OCI-LY3 (cell line): Measurements from ENCODE around the gene SLC38A5.

Experiments
- H2AFZ ChIP-seq: fragments of 200-600, 300-600 bp; shearing (Covaris generic); 2 replicates; pipeline ENCODE4 v1.6.0; 2014; ENCODE audit warnings: antibody characterized with exemption, low read depth, low read length
- H3K27ac ChIP-seq: fragments of 200-600, 300-600 bp; sonication (generic); 2 replicates; pipeline ENCODE4 v1.5.1; 2014; ENCODE audit warnings: mild to moderate bottlenecking, low read length, moderate library complexity, mixed read lengths
- H3K27me3 ChIP-seq: fragments of 200-600, 300-600 bp; sonication (generic); 2 replicates; pipeline ENCODE4 v1.6.1; 2014; ENCODE audit warnings: low read depth, low read length, mixed read lengths
- H3K36me3 ChIP-seq: fragments of 200-600, 300-600 bp; sonication (generic); replicated peaks from 2 replicates; pipeline ENCODE3; 2014; ENCODE audit warnings: low read depth, low read length, mixed read lengths
- H3K4me1 ChIP-seq: fragments of 300-600, 200-600 bp; sonication (generic); 2 replicates; pipeline ENCODE4 v1.6.1; 2014; ENCODE audit warnings: low read length, mixed read lengths
- H3K4me2 ChIP-seq: fragments of 200-600, 300-600 bp; sonication (generic); 2 replicates; pipeline ENCODE4 v1.6.1; 2014; ENCODE audit warnings: low read length, mixed read lengths
- H3K4me3 ChIP-seq: fragments of 300-600, 200-600 bp; sonication (generic); 2 replicates; pipeline ENCODE4 v1.5.1; 2014; ENCODE audit warnings: antibody characterized with exemption, mild to moderate bottlenecking, low read length, moderate library complexity
- H3K79me2 ChIP-seq: fragments of 300-600, 200-600 bp; shearing (Covaris generic); 2 replicates; pipeline ENCODE4 v1.6.1; 2014; ENCODE audit warnings: mild to moderate bottlenecking, low read length, mixed read lengths
- H3K9ac ChIP-seq: fragments of 300-600, 200-600 bp; shearing (Covaris generic); 2 replicates; pipeline ENCODE4 v1.6.0; 2014; ENCODE audit warnings: mild to moderate bottlenecking, low read length, moderate library complexity
- H3K9me3 ChIP-seq: fragments of 200-600, 300-600 bp; shearing (Covaris generic); 2 replicates; pipeline ENCODE4 v1.6.1; 2014; ENCODE audit warnings: low read length, mixed read lengths; ENCODE audit not compliant: insufficient read depth
- H4K20me1 ChIP-seq: fragments of 200-600, 300-600 bp; sonication (generic); 2 replicates; pipeline ENCODE4 v1.6.1; 2016; ENCODE audit warnings: low read length, mixed read lengths; ENCODE audit not compliant: insufficient read depth
- EZH2phosphoT487 ChIP-seq: fragments of 200-600 bp; shearing (Covaris generic); IDR thresholded peaks from 2 replicates; pipeline ENCODE4 v1.6.1; 2018; ENCODE audit warnings: antibody characterized with exemption, mixed run types, low read depth
- TF ChIP-seq, protein P1 (sequence below): fragments of 200-600, 300-600 bp; sonication (generic); IDR thresholded peaks from 2 replicates; pipeline ENCODE4 v1.5.1; 2014; ENCODE audit warnings: antibody characterized with exemption, low read length, low read depth

Gene SLC38A5

DNA sequence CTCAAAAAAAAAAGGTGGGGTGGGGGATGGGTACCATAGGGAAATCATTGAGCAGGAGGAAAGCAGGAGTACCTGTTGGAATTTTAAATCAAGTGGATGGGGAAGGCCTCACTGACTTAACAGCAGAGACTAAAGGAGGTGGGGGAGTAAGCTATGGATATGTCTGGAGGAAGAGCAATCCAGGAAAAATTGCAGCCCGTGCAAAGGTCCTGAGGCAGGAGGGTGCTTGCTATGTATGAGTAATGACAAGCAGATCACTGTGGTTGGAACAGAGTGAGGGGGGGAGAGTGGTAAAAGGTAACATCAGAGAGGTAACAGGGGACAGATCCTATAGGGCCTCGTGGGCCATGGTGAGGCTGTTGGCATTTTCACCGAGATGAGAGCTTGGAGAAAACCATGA is 10.1 kb upstream of the SLC38A5 start:
- no peak for TF ChIP-seq EZH2phosphoT487
- TF ChIP-seq, protein P1, sequence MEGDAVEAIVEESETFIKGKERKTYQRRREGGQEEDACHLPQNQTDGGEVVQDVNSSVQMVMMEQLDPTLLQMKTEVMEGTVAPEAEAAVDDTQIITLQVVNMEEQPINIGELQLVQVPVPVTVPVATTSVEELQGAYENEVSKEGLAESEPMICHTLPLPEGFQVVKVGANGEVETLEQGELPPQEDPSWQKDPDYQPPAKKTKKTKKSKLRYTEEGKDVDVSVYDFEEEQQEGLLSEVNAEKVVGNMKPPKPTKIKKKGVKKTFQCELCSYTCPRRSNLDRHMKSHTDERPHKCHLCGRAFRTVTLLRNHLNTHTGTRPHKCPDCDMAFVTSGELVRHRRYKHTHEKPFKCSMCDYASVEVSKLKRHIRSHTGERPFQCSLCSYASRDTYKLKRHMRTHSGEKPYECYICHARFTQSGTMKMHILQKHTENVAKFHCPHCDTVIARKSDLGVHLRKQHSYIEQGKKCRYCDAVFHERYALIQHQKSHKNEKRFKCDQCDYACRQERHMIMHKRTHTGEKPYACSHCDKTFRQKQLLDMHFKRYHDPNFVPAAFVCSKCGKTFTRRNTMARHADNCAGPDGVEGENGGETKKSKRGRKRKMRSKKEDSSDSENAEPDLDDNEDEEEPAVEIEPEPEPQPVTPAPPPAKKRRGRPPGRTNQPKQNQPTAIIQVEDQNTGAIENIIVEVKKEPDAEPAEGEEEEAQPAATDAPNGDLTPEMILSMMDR, result no peak
- H3K4me2 ChIP-seq, result no peak overlapping the region
- peaks cover 49% of the 10 kb centered on the region for H3K79me2 ChIP-seq
- H3K36me3 ChIP-seq, result peaks cover 9% of the 10 kb centered on the region
- no peak overlapping the region for H3K4me3 ChIP-seq
- H3K4me1 ChIP-seq, result peaks cover 6% of the 10 kb centered on the region
- H4K20me1 ChIP-seq, result no peaks in the 10 kb centered on the region
- no peaks in the 10 kb centered on the region for H3K9me3 ChIP-seq
- no peaks in the 10 kb centered on the region for H3K27me3 ChIP-seq
- no peak overlapping the region for H2AFZ ChIP-seq
- H3K27ac ChIP-seq, result no peak overlapping the region
- H3K9ac ChIP-seq, result no peak overlapping the region

DNA sequence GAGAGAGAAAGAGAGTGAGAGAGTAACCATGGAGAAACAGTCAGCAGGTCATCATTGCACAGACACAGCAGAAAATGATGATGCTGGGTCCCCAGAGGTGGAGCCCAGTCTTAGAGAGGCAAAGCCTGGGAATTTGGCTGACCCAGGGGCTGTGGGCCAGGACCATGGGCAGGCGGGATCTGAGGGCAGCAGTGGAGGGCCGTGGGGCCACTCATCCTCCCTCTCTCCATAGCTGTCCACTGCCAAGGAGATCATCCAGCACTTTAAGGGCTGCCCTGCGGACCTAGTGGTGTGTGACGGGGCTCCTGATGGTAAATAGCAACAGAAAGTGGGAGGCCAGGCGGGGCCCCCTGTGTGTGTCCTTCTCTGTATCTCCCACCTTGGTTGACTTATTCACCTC is 8.7 kb upstream of the SLC38A5 start:
- H3K27me3 ChIP-seq, result no peaks in the 10 kb centered on the region
- TF ChIP-seq, protein P1, result no peak
- TF ChIP-seq EZH2phosphoT487, result no peak
- H3K4me2 ChIP-seq, result no peak overlapping the region
- H3K4me3 ChIP-seq, result no peak overlapping the region
- peaks cover 9% of the 10 kb centered on the region for H3K36me3 ChIP-seq
- no peak overlapping the region for H3K9ac ChIP-seq
- peaks cover 15% of the 10 kb centered on the region for H3K4me1 ChIP-seq
- H3K79me2 ChIP-seq, result peaks cover 55% of the 10 kb centered on the region
- H4K20me1 ChIP-seq, result no peaks in the 10 kb centered on the region
- no peak overlapping the region for H3K27ac ChIP-seq
- H2AFZ ChIP-seq, result no peak overlapping the region
- H3K9me3 ChIP-seq, result no peaks in the 10 kb centered on the region

DNA sequence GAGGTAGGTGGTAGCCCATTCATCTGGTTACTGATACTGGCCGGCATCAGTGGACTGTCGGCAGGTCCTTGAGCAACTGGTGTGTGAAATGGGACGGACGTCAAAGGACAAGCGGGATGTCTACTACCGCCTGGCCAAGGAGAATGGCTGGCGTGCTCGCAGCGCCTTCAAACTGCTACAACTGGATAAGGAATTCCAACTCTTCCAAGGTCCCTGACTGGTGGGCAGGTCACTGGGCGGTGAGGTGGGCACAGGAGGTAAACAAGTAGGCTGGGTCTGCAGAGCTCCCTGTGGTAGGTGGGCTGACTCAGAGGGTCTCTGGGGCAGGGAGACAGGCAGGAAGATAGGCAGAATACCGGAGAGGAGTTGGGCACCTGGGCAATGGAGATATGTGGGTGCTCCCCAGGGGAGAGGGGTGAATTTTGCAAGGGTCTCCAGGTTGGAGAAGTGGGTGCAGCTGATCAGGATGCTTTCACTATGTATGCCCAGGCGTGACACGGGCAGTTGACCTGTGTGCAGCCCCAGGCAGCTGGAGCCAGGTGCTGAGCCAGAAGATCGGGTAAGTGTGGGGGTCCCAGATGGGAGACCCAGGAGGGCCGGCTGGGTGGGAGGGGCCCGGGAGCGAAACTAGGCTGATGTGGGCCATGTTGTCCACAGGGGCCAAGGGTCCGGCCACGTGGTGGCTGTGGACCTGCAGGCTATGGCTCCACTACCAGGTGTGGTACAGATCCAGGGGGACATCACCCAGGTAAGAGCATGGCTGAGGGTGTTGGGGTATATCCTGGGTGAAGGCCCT is 8.1 kb upstream of the SLC38A5 start:
- Histone ChIP-seq H3K9me3 (no peaks in the 10 kb centered on the region), H3K27me3 (no peaks in the 10 kb centered on the region), H3K4me1 (peaks cover 15% of the 10 kb centered on the region), H4K20me1 (no peaks in the 10 kb centered on the region), H3K36me3 (peaks cover 6% of the 10 kb centered on the region), H3K9ac (no peak overlapping the region), H3K4me3 (no peak overlapping the region), H3K27ac (no peak overlapping the region), H3K79me2 (peaks cover 55% of the 10 kb centered on the region), H3K4me2 (no peak overlapping the region), H2AFZ (no peak overlapping the region)
- no peak for TF ChIP-seq EZH2phosphoT487
- TF ChIP-seq, protein P1, result no peak

DNA sequence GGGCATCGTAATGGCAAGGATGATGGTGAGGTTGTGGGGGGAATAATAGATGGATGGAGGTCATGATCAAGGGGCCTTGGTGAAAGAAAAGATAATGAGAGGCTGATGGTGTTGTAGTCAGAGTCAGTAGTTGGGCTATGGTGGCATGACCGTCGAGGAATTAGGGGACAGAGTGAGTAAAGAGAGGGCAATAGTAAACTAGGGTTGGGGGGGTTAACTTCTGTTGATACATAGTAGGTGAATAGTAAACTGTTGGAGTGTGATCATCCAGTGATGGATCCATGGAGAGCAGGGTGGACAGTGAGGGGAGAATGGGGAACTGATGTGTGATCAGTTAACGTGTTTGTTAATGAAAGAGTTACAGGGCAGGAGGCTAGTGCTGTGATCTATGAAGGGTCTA is 6.9 kb upstream of the SLC38A5 start:
- Histone ChIP-seq H3K4me3 (peak overlapping the region; percentile 94), H2AFZ (no peak overlapping the region), H3K4me1 (peaks cover 15% of the 10 kb centered on the region), H3K4me2 (peak overlapping the region; percentile 66), H3K9ac (peak overlapping the region; percentile 98), H3K27ac (no peak overlapping the region), H3K36me3 (peaks cover 5% of the 10 kb centered on the region), H4K20me1 (no peaks in the 10 kb centered on the region), H3K79me2 (peaks cover 55% of the 10 kb centered on the region), H3K27me3 (no peaks in the 10 kb centered on the region), H3K9me3 (no peaks in the 10 kb centered on the region)
- TF ChIP-seq EZH2phosphoT487, result no peak
- TF ChIP-seq, protein P1, result no peak
